GM18507 (cell line): ENCODE data around the gene GRPR.
"Not testable (repeated sequence)": the region's sequence is repeated elsewhere in the genome, so short reads cannot be mapped to it uniquely, and the experiment has no call there.

Experiments used
- DNase-seq: peaks from one replicate; pipeline ENCODE4 v3.0.0; 2011; ENCODE audit warnings: low read depth; ENCODE audit not compliant: insufficient read length; ENCODE audit errors: extremely low spot score
- FAIRE-seq: peaks from 2 replicates; lab custom pipeline; 2011; peaks lifted over from hg19 to GRCh38; lab: Jason Lieb, UNC

The GRPR gene

DNA sequence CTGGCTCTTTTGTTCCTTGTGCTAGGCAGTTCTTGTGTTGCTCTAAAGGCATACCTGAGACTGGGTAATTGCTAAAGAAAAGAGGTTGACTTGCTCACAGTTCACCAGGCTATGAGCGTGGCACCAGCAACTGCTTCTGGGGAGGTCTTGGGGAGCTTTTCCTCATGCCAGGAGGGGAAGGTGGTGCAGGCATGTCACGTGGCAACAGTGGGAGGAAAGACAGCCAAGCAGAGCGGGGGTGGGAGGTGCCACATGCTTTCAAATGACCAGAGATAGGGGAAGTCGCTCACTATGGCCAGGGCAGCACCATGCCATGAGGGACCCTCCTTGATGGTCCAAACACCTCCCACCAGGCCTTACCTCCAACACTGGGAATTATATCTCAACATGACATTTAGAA lies 48.6 kb downstream of the GRPR start:
- FAIRE-seq (no peak), DNase-seq (no peak)

DNA sequence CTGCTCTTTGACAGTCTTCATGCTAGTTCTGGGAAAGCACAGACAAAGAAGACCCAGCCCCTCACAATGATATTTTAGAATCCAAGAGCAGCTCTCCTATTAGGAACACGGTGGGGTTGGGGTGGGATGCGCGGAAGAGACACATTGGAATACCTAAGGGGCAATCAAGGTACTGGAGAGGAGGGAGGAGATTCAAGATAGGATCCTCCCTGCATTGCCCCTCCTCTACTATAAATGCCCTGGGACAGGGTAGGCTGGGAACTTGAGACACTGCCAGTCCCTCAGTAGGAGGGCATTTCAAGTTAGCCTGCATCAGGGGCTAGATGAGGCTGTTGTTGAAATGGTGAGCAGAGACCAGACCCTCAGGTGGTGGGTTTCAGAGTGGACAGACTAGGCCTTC lies 49.0 kb downstream of the GRPR start:
- DNase-seq (no peak), FAIRE-seq (no peak)

DNA sequence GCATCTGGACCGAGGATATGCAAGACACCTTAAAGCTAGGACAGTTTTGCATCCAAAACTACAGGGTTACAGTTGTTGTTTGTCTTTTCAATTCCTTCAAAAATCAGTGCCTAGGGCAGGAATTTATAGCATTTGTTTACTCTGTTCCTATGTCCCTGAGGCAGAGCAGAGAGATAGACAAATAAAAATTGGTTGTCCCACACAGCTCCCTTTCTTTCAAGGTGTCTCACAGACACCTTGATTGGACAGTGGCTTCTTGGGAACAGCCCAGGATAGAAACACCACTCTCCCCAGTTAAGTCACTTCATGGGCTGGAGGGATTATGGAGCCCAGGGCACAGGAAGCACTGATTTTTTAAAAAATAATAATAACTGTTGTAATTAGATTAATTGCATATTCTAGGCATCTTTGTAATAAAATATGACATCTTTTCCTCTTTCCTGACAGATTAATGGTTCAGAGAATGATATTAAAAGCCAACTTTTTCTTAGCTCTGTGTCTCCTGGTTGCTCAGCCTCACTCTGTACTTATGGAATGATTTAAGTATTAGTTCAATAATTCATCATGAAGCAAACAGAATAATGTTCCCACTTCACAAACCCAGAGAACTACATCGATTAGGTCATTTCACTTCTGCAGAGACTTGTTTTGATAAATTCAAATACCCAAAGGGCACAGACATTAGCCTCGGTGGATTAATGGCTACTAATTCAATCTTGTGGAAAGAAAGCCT lies 52.1 kb downstream of the GRPR start:
- FAIRE-seq (no peak), DNase-seq (no peak)

DNA sequence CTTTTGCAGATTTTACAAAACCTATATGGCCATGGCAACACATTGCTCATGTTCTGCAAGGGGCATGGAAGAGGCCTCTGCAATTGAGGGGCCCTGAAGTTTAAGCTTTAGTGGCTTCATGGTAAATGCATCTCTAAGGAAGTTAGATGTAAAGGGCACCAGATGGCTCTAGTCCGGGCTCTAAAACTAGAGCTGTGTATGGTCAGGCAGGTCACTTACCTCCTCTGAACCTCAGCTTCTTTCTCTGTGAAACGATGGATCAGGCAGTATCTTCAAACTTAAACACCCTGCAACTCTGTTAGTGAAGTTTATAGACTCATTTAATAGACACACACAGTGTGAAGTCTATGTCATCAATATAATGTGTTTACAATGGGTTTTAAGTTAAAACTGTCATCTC lies 53.9 kb downstream of the GRPR start:
- DNase-seq, result no peak
- no peak for FAIRE-seq

DNA sequence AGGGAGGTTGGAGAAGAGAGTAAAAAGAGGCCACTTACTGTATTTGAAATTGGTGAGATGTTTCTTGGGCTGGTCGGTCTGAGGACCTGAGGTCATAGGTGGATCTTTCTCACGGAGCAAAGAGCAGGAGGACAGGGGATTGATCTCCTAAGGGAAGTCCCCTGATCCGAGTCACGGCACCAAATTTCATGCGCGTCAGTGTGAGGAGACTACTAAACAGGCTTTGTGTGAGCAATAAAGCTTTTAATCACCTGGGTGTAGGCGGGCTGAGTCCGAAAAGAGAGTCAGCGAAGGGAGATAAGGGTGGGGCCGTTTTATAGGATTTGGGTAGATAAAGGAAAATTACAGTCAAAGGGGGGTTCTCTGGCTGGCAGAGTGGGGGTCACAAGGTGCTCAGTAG lies 60.5 kb downstream of the GRPR start:
- not testable (repeated sequence) for FAIRE-seq, DNase-seq

DNA sequence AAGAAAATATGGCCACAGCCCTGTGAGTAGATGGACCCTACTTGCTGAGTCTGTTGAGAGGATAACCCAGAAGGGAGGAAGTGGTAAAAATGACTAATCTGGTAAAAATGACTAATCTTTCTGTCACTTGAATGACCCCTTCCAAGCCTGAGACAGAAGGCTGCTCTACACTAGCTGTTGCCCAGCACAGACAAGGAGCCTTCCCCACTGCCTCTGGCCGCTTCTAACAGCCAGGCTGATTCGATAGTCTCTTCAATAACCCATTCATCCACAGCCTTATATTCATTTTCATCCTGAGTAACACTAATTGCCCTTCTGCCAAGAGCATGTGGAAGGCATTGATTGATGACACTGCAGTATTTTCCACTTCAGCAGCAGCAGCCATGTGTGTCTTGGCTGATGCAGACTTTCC lies 62.4 kb downstream of the GRPR start:
- FAIRE-seq (peak; percentile 93), DNase-seq (peak; percentile 25)

DNA sequence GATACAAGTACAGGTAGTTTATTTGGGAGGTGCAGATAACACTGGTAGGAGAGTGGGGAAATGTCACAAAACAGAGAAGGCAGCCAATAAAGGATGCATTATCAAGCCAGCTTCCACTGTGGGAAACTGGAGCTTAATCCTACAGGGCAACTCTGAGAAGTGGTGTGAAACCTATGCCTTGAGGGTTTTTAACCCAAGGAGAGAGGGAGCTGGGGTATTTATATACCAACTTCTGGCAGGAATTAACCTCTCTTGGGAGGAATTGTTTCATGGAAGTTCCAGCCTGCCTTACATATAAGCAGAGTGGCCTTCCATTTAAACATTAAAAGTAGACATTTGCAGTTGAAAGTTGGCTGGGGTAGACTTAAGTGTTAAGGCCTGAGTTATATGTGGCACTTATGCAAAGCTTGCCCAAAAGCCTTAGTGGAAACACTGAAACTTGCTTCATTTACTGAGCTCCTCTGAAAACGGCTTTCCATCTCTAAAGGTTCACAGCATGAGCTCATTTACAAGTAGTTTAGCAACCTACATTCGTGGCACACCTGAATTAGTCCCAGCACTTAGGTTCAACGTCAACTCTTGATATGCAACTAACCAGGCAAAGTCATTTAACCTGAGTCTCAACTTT lies 63.1 kb downstream of the GRPR start:
- DNase-seq, result no peak
- FAIRE-seq, result no peak

DNA sequence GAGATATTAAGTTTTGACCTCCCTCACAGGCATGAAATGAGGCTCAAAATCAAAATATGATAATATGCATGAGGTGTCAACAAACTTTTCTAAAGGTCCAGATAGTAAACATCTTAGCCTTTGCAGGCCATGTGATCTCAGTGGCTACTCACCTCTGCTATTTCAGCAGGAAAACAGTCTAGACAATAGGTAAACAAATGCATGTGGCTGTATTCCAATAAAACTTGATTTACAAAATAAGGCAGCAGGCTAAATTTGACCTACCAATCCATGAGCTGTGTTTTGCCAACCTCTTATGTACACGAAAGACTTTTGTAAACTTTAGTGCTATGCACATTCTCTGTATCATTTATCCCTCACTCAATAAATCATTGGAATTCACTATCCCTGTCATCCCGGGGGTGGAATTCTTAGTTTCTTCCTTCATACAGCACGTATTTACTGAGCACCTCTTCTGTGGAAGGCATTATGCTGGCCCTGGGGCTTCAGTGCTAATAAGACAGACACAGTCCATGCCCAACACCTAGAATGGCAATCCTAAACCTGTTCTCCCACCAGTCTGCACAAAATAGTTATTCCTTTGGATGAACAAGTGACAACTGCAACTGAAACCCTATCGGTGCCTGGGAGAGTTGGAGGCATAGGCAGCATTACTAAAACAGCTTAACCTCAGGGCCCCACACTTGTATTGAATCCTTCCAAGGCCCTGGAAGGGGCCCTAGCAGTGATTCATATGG lies 63.8 kb downstream of the GRPR start:
- no peak for FAIRE-seq
- DNase-seq, result no peak

DNA sequence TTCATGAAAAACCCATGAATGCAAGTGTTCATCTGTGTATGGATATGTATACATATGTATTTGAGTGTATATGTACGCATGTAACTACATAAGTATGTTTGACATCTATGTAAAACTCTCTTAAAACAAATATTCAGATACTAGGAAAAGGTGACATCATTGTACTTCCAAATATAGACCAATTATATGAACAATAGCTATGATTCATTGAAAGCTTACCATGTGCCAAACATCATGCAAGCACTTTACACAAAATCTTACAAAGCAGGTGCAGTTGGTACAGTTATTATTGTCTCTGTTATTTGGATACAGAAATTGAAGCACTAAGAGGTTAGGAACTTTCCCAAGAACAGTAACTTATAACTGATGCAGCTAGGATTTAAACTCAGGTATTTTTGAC lies 65.3 kb downstream of the GRPR start:
- DNase-seq (no peak), FAIRE-seq (no peak)

DNA sequence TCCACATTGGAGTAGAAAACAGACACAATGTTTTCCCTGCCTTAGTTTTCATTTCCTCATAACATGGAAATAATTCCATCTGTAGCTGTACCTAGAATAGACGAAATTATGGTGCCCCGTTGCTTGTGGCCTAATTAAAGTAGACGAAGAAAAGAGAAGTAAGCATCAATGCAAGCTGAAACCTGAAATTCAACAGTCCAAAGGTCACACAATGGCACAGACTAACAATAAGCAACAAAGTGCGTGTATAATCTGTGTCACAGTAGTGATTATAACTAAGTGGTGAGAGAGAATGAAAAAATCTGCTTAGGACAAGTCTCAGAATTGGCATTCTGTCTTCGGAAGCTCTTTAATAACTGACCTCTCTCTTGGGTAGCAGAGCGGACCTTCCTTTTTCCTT lies 68.2 kb downstream of the GRPR start:
- DNase-seq (no peak), FAIRE-seq (no peak)

DNA sequence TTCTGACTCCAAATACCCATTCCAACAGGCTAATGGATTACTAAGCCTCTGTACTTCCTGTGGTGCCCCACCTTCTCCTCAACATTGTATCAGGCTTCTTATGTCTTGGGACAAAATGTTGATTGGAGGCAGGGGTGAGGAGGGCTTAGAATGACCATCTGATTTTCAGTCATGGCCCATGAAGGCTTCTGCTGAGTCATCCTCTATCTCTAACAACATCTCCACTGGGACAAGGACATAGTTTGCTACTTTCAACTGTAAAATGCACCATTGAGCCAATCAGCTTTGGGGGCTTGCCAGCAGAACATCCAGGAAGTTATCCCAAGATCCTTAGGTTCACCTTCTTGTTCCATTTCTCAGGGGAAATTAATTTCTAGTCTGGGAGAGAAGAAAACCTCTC lies 73.5 kb downstream of the GRPR start:
- peak; percentile 33 for FAIRE-seq
- no peak for DNase-seq

DNA sequence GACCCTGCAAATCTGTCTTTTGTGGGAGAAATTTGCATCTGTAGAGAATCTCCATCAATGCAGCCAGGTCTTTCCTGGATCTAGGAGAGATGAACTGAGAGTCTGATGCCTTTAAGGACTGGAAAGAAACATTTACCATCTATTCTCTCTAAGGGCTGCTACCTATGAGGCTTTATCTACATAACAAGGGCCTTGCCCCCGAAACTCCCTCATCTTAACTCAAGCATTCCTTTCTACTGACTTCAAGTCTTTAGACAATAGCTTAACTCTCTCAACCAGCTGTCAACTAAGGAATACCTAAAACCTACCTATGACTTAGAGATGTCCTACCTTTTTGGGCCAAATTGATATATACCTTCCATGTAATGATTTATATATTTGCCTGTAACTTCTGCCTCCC lies 76.0 kb downstream of the GRPR start:
- DNase-seq (no peak), FAIRE-seq (peak; percentile 47)

DNA sequence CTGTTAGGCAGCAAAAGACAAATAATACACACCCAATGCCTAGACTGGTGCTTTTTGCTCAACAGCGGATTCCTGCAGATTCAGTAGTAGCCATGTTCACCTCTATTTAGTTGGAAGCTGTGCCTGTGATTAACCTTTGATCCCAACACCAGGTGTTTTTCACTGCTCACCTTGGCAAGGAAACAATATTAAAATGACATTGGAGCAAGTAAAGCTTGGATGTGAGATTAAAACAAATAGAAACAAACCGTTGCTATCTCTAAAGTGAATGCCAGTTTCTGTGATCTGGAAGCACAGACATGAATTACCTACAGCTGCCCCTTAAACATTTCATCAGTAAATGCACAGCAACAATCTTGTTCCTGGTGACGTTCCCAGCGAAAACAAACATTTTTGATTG lies 79.6 kb downstream of the GRPR start:
- no peak for FAIRE-seq
- DNase-seq, result no peak
